HG03575 (cell line): ENCODE measurements around the gene CAMK2D.
"Not testable (repeated sequence)": the region's sequence is repeated elsewhere in the genome, so short reads cannot be mapped to it uniquely, and the experiment has no call there.

Experiments used
- ATAC-seq: cut with Tn5 transposase; IDR thresholded peaks from one replicate; pipeline ENCODE4 v1.9.1; 2021; ENCODE audit not compliant: unreplicated experiment, insufficient number of reproducible peaks, low FRiP score; ENCODE audit errors: extremely low read depth

CAMK2D gene

DNA sequence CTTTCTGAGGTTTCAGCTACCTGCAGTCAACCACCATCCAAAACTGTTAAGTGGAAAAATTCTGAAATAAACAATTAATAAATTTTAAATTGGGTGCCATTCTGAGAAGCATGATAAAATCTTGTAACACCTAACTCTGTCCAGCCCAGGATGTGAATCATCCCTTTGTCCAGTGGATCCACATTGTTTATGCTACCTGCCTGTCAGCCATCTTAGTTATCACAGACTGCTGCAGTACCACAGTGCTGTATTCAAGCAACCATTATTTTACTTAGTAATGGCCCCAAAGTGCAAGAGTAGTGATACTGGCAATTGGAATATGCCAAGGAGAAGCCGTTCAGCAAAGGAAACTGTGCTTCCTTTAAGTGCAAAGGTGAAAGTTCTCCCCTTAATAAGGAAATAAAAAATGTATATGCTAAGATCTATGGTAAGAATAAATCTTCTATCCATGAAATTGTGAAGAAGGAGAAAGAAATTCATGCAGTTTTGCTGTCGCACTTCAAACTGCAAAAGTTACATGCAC lies 20.6 kb downstream of the CAMK2D start:
- no peak for ATAC-seq

DNA sequence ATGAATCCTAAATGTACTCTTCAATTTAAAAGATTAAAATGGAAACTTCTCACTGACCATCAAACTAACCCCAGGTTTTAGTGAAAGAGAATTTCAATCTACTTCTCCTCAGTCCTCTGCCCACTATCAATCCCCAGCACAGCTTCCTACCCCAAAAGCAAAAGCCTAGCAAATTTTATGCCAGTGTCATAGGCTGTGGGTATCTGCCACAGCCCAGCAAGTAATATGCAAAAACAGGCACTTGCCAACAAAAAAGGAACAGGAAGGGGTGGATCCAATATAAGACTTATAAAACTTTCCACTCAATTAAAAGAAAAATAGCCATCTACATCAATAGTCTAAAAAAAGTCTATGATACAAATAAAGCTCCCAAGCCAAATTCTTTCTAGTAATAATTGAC lies 22.3 kb downstream of the CAMK2D start:
- no peak for ATAC-seq

DNA sequence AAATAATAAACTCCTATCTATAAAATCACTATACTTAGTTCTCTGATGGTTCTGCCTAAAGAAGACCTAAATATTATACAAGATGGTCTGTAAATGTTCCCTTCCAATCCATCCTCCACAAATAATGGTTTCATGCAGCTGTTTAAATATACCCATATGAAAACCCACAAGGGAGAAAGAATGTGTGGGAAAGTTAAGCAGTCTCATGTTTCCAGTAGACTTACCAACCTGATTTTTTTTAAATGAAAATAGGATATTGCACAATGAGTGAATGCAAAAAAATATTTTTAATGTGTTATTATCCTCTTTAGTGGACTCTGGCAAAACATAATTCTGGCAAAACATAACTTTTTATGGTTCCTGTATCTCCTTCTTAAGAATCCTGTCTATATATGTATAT lies 23.3 kb downstream of the CAMK2D start:
- ATAC-seq, result no peak

GRCh38 chr4:113733685-113734084 lies 27.9 kb downstream of the CAMK2D start:
- no peak for ATAC-seq

DNA sequence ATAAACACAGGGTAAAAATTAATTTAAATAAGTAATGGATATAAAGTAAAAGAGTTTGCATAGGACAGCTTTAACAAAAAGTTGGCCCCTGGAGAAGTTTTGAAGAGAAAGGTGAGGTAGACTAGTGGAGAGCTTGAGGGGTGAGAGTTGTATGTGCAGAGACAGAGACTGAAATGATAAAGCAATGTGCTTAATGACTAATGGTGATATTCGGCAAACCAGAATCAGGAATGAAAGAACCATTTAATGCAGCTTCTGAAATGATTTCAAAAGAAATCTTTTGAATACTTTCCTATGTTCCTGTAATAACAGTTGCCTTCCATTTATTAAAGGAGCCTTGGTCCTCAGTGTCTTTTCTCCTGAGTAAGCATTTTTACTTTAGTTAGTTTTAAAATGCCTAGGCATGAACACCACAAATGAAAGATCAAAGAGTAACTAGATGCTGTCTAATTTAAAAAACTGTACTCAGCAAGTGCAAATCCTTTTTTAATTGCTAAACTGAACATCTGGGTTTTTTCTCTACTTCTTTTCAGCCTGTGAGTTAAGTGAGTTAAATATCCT lies 28.5 kb downstream of the CAMK2D start:
- no peak for ATAC-seq

- ATAC-seq, result no peak
Observed at GRCh38 chr4:113730467-113731216, 30.9 kb downstream of the CAMK2D start.

DNA sequence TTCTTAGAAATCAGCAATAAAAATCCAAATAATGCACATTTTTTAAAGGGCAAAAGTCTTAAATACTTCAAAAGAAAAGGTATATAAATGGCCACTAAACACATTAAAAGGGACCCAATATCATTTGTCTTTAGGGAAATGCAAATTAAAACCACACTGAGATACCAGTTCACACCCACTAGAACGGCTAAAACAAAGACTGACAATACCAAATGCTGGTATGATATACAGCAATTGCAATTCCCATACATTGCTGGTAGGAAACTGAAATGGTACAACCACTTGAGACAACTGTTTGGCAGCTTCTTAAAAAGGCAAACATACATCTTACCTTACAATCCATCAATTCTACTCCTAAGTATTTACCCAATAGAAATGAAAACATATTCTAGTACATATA lies 33.7 kb downstream of the CAMK2D start:
- no peak for ATAC-seq

GRCh38 chr4:113725963-113726362 lies 35.6 kb downstream of the CAMK2D start:
- no peak for ATAC-seq

DNA sequence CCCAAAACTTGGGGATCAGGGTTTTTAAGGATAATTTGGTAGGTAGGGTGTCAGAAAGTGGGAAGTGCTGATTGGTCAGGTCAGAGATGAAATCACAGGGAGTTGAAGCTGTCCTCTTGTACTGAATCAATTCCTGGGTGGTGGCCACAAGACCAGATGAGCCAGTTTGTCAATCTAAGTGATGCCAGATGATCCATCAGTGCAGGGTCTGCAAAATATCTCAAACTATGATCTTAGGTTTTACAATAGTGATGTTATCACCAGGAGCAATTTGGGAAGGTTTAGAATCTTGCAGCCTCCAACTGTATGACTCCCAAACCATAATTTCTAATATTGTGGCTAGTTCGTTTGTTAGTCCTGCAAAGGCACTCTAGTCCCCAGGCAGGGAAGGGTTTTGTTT lies 43.3 kb downstream of the CAMK2D start:
- no peak for ATAC-seq

- ATAC-seq, result no peak
Observed at GRCh38 chr4:113711883-113712662, 49.5 kb downstream of the CAMK2D start.

GRCh38 chr4:113708250-113708649 lies 53.3 kb downstream of the CAMK2D start:
- no peak for ATAC-seq

GRCh38 chr4:113707048-113707447 lies 54.5 kb downstream of the CAMK2D start:
- ATAC-seq, result no peak

- not testable (repeated sequence) for ATAC-seq
Observed at GRCh38 chr4:113705097-113705496, 56.4 kb downstream of the CAMK2D start.

GRCh38 chr4:113702596-113702995 lies 58.9 kb downstream of the CAMK2D start:
- ATAC-seq, result not testable (repeated sequence)

DNA sequence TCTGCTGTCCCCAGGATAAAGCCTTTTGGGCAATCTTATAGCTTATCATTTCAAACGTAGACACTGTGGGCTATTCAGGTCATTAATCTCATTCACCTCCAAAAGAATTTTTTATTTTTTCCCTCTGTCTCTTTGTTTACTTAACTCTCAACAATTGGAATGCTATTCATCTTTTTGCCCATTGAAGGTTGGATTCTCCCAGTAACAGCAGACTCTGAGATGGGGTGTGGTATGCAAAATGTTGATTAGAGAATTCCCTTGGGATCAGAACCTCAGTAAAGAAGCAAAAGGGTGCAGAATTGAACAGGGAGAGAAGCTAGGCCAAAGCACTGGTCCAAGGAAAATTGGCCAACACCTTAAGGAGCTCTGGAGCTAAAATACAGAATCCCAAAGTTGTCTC lies 60.4 kb downstream of the CAMK2D start:
- ATAC-seq, result no peak

DNA sequence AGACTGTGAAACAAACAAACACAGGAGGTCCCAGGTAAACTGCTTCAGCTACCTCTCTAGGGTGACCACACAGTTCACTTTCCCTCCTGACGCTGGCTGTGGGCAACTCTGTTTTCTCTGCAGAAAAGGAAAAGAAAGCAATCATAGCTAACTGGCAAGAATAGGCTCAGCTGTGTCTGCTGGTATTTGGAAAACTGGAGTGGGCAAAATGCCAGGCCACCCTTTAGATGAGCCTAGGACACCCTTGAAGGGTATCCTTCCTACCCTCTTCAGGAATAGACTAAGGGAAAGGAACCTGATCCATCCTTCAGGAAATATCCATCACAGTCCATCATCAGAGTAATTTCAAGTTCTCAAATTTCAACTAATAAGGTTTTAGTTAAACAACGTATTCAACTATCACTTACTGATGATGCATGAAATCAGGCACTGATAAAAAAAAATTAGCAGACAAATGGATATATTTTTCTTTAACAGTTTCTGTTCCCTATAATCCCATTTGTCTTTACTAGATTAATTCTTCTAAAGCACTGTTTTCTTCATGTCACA lies 60.9 kb downstream of the CAMK2D start:
- no peak for ATAC-seq

DNA sequence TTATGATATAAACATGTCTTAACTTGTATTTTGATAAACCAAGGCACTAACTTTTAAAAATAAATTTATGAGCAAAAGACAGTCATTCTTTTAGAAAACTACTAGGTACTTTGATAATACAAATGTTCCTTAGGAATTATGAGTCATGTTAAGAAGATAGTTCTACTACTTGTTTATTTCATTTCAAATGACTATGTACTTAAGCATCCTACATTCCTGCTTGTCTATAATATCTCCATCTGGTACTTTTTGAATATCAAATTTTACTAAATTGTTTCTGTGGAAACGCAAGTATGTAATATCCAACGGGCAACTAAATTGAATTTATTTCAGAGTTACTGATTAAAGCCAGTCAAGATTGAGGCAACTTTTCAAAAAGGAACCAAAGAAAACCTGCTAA lies 61.8 kb downstream of the CAMK2D start:
- ATAC-seq, result no peak

DNA sequence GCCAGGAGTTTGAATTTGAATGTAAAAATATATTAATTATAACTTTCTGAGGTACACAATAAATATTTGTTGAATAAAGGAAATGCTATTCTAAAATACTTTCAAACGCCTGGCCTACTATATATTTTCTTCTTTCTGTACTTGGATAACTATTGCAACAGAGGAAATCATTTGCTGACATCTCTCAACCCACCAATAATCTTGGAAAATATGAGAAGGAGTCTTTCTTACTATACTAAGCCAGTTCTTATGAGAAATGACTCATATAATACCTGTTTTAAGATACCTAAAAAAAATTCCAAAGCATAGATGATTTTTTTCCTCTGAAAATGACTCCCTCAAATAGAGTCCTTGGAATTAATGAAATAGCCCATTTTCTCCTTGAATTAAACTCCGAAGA lies 64.1 kb downstream of the CAMK2D start:
- no peak for ATAC-seq

- no peak for ATAC-seq
Observed at GRCh38 chr4:113695328-113696169, 66.0 kb downstream of the CAMK2D start.
